Transverse colon (tissue), 4 donors: ENCODE data around the gene CYBC1. TPM values are rescaled to one million over a fixed set of nuclear protein-coding genes. Genes with fewer than 3 reads are reported as not detected.

ENCODE experiments used
- DNase-seq: peaks from one replicate; pipeline ENCODE4 v3.0.0-alpha.2; 2019
- H3K27ac ChIP-seq, 4 donors: fragments of 200-600 bp; sonication (generic); 2 replicates each; pipeline ENCODE4 v1.5.1; 2016 to 2018; ENCODE audit warnings: inconsistent platforms in 4 of 4
- H3K27me3 ChIP-seq: fragments of 200-600 bp; sonication (generic); 2 replicates; pipeline ENCODE4 v1.5.1; 2017; ENCODE audit warnings: inconsistent platforms
- H3K36me3 ChIP-seq, 4 donors: fragments of 200-600 bp; sonication (generic); 2 replicates each; pipeline ENCODE4 v1.5.1; 2017 to 2019; ENCODE audit warnings: inconsistent platforms in 4 of 4
- H3K4me1 ChIP-seq, 4 donors: fragments of 200-600 bp; sonication (generic); 2 replicates each; pipeline ENCODE4 v1.5.1; 2017 to 2020; ENCODE audit warnings: inconsistent platforms in 4 of 4
- H3K4me3 ChIP-seq, 4 donors: fragments of 200-600 bp; sonication (generic); 1 replicate in 1 of 4; 2 replicates in 3 of 4; pipeline versions ENCODE4 v1.5.1 to v1.6.1; 2017 to 2019; ENCODE audit warnings: inconsistent platforms in 4 of 4
- H3K9me3 ChIP-seq, 2 donors: fragments of 200-600 bp; sonication (generic); 2 replicates each; pipeline ENCODE4 v1.5.1; 2017 to 2019; ENCODE audit warnings: inconsistent platforms in 2 of 2
- CTCF ChIP-seq, 5 experiments: fragments of 200-600 bp in 3 of 5; fragments of 450-650 bp in 2 of 5; sonication (generic) in 3 of 5; IDR thresholded peaks; 1 replicate in 2 of 5; 2 replicates in 3 of 5; pipeline ENCODE4 v1.5.1; 2016 to 2017; ENCODE audit warnings: antibody characterized with exemption in 5 of 5, inconsistent platforms in 3 of 5, mild to moderate bottlenecking in 2 of 5, moderate library complexity in 1 of 5
- EP300 ChIP-seq: sonication (generic); formaldehyde crosslinking; IDR thresholded peaks from one replicate; pipeline ENCODE4 v1.6.1; 2017; ENCODE audit warnings: antibody characterized with exemption, low read depth
- POLR2A ChIP-seq: fragments of 450-650 bp; IDR thresholded peaks from one replicate; pipeline ENCODE4 v1.6.1; 2016; ENCODE audit warnings: antibody characterized with exemption, mild to moderate bottlenecking, moderate library complexity
- POLR2AphosphoS5 ChIP-seq, 3 donors: sonication (generic); formaldehyde crosslinking; IDR thresholded peaks; one replicate each; pipeline ENCODE4 v1.6.1; 2016; ENCODE audit warnings: antibody characterized with exemption in 3 of 3
- WGBS, 2 donors: methylation state at CpG; one replicate each; pipeline ENCODE4 v1.1.5; 2018; ENCODE audit warnings: low coverage in 1 of 2; 5-methylcytosine and 5-hydroxymethylcytosine counted together
- in situ Hi-C, 4 donors: fragments of 200-750 bp; cut with MboI; loops; one replicate each; pipeline versions ENCODE4 v1.15.0 to v1.15.1; 2017; ENCODE audit warnings: low sequenced_read_pairs in 3 of 4, low pct_ligation_motif_present in 1 of 4, low pct_unique_long_range_greater_than_20kb in 1 of 4
- intact Hi-C: fragments of 100-400 bp; cut with DNase I; formaldehyde crosslinking; loops from one replicate; pipeline ENCODE4 v1.15.1; 2023; ENCODE audit warnings: low total_unique reads
- total RNA-seq, 4 donors: library from RNA; depleted of rRNA; stranded (reverse); fragments of >200 nt; gene quantifications; one replicate each; pipeline ENCODE4 v1.1.0, GENCODE V29; 2016

CYBC1 gene
- total RNA-seq, 4 donors from 2014 or later: 46.2 to 212 (median 86.2) TPM

GRCh38 chr17:82435103-82435502, 15.4 kb downstream of the CYBC1 start:
- H3K36me3 ChIP-seq: no peaks in the 10 kb centered on the region
- H3K4me1 ChIP-seq: no peaks in the 10 kb centered on the region
- in situ Hi-C loops (no loop called here), intact Hi-C loops (no loop called here)
- no peak for DNase-seq
- no peak overlapping the region for H3K4me3 ChIP-seq
- no peak overlapping the region for H3K27ac ChIP-seq
- H3K27me3 ChIP-seq: no peaks in the 10 kb centered on the region
- no peak for TF ChIP-seq POLR2A
- TF ChIP-seq POLR2AphosphoS5 (IDR thresholded peaks at IDR 0.05): no peak
- no peak for TF ChIP-seq EP300
- no peak for TF ChIP-seq CTCF (IDR thresholded peaks at IDR 0.05)
- H3K9me3 ChIP-seq: no peaks in the 10 kb centered on the region
- WGBS, 2 donors: 94% methylated on average over 12 of the region's 12 CpGs; no CpG with 5 or more reads in 1 of the 2 donors

DNA sequence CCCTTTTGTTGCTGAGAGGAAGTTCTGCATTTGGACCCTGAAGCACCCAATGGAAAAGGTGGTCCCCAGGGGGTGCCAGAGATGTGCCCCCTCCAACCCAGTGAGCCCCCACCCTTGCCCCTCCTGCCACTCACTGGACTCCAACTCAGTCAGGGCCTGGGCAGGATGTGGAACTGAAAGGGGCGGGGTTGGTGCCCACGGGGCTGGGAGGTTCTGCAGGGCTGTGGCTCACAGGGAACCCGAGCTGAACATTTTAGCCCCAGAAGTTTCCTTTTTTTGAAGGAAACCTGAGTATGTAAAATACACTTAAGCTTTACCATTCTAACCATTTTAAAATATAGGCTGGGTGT, 16.4 kb downstream of the CYBC1 start:
- Histone ChIP-seq H3K36me3 (no peaks in the 10 kb centered on the region), H3K27ac (no peak overlapping the region), H3K4me3 (no peak overlapping the region), H3K9me3 (no peaks in the 10 kb centered on the region), H3K27me3 (no peaks in the 10 kb centered on the region), H3K4me1 (no peaks in the 10 kb centered on the region)
- no peak for TF ChIP-seq CTCF (IDR thresholded peaks at IDR 0.05)
- TF ChIP-seq EP300: no peak
- no peak for TF ChIP-seq POLR2AphosphoS5 (IDR thresholded peaks at IDR 0.05)
- TF ChIP-seq POLR2A: no peak
- DNase-seq: peak; percentile 52
- WGBS, 2 donors: 36% methylated on average over 3 of the region's 3 CpGs; no CpG with 5 or more reads in 1 of the 2 donors
- in situ Hi-C loops (no loop called here), intact Hi-C loops (no loop called here)

DNA sequence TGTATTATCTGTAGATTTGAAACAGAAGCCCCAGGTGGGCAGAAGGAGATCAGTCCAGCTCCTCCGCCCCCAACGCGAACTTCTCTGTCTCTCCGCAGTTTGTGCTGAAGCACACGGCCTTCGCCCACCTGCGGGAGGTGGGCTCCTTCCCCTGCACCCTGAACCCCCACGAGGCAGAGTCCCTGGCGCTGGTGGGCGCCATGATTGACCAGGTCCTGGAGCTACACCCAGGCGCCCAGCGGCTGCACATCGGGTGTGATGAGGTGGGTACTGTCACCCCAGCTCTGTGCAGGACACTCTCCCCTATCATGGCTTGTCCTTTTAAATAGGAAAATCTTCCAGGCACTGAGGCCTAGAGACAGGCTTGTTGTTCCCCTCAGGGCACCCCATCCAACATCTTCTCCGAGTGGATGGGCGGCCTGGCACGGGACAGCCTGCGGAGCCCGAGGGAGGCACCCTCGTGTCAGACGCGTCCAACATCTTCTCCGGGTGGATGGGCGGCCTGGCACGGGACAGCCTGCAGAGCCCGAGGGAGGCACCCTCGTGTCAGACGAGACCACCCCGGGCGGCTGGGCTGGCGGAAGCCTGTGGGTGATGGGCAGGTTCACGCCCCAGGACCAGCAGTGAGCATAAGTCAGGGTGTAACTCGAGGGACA, 16.9 kb downstream of the CYBC1 start:
- no peak for DNase-seq
- Histone ChIP-seq H3K4me3 (no peak overlapping the region), H3K9me3 (no peaks in the 10 kb centered on the region), H3K36me3 (no peaks in the 10 kb centered on the region), H3K27me3 (no peaks in the 10 kb centered on the region), H3K27ac (no peak overlapping the region), H3K4me1 (no peaks in the 10 kb centered on the region)
- WGBS, 2 donors: 94% methylated on average over 30 of the region's 32 CpGs; no CpG with 5 or more reads in 1 of the 2 donors
- TF ChIP-seq POLR2A: no peak
- no peak for TF ChIP-seq CTCF (IDR thresholded peaks at IDR 0.05)
- no peak for TF ChIP-seq POLR2AphosphoS5 (IDR thresholded peaks at IDR 0.05)
- TF ChIP-seq EP300: no peak
- in situ Hi-C loops (no loop called here), intact Hi-C loops (no loop called here)

- TF ChIP-seq CTCF (IDR thresholded peaks at IDR 0.05) (no peak), POLR2A (no peak), POLR2AphosphoS5 (IDR thresholded peaks at IDR 0.05) (no peak), EP300 (no peak)
- WGBS, 2 donors: 79% methylated on average over 6 of the region's 8 CpGs; no CpG with 5 or more reads in 1 of the 2 donors
- Histone ChIP-seq H3K4me1 (no peaks in the 10 kb centered on the region), H3K9me3 (no peaks in the 10 kb centered on the region), H3K27ac (no peak overlapping the region), H3K4me3 (no peak overlapping the region), H3K36me3 (no peaks in the 10 kb centered on the region), H3K27me3 (no peaks in the 10 kb centered on the region)
- no peak for DNase-seq
- intact Hi-C loops: no loop called here
- in situ Hi-C loops: no loop called here
Observed at GRCh38 chr17:82432017-82432416, 18.5 kb downstream of the CYBC1 start.
